Tibial nerve (tissue), 3 donors: ENCODE measurements around the gene VWDE.

Experiments used
- CTCF ChIP-seq, 5 experiments: fragments of 200-600 bp in 3 of 5; fragments of 450-650 bp in 2 of 5; sonication (generic) in 3 of 5; IDR thresholded peaks; one replicate each; pipeline ENCODE4 v1.5.1; 2016 to 2019; ENCODE audit warnings: antibody characterized with exemption in 5 of 5, mild to moderate bottlenecking in 3 of 5, moderate library complexity in 2 of 5
- POLR2A ChIP-seq, 2 donors: fragments of 450-650 bp; IDR thresholded peaks; one replicate each; pipeline ENCODE4 v1.6.1; 2017; ENCODE audit warnings: antibody characterized with exemption in 2 of 2, mild to moderate bottlenecking in 2 of 2, moderate library complexity in 2 of 2

DNA sequence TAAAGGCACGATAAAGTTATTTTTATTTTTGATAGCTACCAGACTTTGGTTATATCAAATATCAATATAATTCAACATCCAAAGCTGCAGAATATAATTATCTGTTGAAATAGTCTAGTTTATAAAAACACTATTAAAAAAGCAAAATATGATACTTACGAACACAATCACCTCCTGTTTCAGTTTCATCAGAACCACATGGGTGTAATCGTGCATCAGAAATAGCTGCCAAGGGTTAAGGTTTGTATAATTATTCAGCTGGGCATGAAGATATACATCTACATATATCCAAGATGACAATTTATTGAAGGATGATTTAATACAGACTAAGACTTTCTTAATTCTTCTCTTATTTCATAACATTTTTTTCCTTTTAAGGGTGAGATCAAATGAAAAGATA, 20.3 kb downstream of the VWDE start:
- TF ChIP-seq POLR2A (IDR thresholded peaks at IDR 0.05): no peak
- TF ChIP-seq CTCF (IDR thresholded peaks at IDR 0.05): no peak
